Neural cell (in vitro differentiated cells): ENCODE results near the gene ZBTB7B. TPM values are rescaled to one million over a fixed set of nuclear protein-coding genes. Genes with fewer than 3 reads are reported as not detected.

Experiments
- H2AFZ ChIP-seq: fragments of 200-600, 300-800 bp; sonication (generic), shearing (Covaris generic); 2 replicates; pipeline ENCODE4 v1.6.0; 2014; ENCODE audit warnings: low read depth, mild to moderate bottlenecking, antibody characterized with exemption, low read length, moderate library complexity
- H3F3A ChIP-seq: fragments of 200-600 bp; shearing (Covaris generic); 2 replicates; pipeline ENCODE4 v1.6.1; 2016; ENCODE audit warnings: mild to moderate bottlenecking, moderate library complexity, mixed read lengths, antibody characterized with exemption, low read length; ENCODE audit not compliant: insufficient read depth, poor library complexity, severe bottlenecking
- H3K27ac ChIP-seq: fragments of 200-600, 300-800 bp; sonication (generic), shearing (Covaris generic); 2 replicates; pipeline ENCODE4 v1.5.1; 2014; ENCODE audit warnings: mild to moderate bottlenecking, low read length, moderate library complexity
- H3K27me3 ChIP-seq: fragments of 300-800, 200-600 bp; sonication (generic), shearing (Covaris generic); 2 replicates; pipeline ENCODE4 v1.6.0; 2014; ENCODE audit warnings: mild to moderate bottlenecking, low read depth, low read length, moderate library complexity; ENCODE audit not compliant: insufficient read depth
- H3K36me3 ChIP-seq: fragments of 300-800, 200-600 bp; sonication (generic), shearing (Covaris generic); 2 replicates; pipeline ENCODE4 v1.5.1; 2014; ENCODE audit warnings: mild to moderate bottlenecking, antibody characterized with exemption, low read length, moderate library complexity; ENCODE audit not compliant: insufficient read depth
- H3K4me2 ChIP-seq: fragments of 300-800, 200-600 bp; sonication (generic), shearing (Covaris generic); 2 replicates; pipeline ENCODE4 v1.6.0; 2014; ENCODE audit warnings: mild to moderate bottlenecking, low read length
- H3K4me3 ChIP-seq: fragments of 300-800, 200-600 bp; sonication (generic), shearing (Covaris generic); 2 replicates; pipeline ENCODE4 v1.5.1; 2014; ENCODE audit warnings: mild to moderate bottlenecking, low read length, moderate library complexity
- H3K79me2 ChIP-seq: fragments of 200-600 bp; shearing (Covaris generic); replicated peaks from 2 replicates; pipeline ENCODE4 v1.6.0; 2014; ENCODE audit warnings: mild to moderate bottlenecking, low read length, moderate library complexity; ENCODE audit not compliant: insufficient read depth
- H3K9ac ChIP-seq: fragments of 300-800, 200-600 bp; sonication (generic), shearing (Covaris generic); 2 replicates; pipeline ENCODE4 v1.6.1; 2016; ENCODE audit warnings: mild to moderate bottlenecking, low read length, mixed read lengths
- H3K9me2 ChIP-seq: fragments of 200-600 bp; shearing (Covaris generic); 2 replicates; pipeline ENCODE4 v1.6.1; 2016; ENCODE audit warnings: mild to moderate bottlenecking, low read length, mixed read lengths; ENCODE audit not compliant: insufficient read depth
- H3K9me3 ChIP-seq: fragments of 200-600, 300-800 bp; sonication (generic), shearing (Covaris generic); 2 replicates; pipeline ENCODE4 v1.6.1; 2016; ENCODE audit warnings: mild to moderate bottlenecking, mixed run types, low read length, moderate library complexity, mixed read lengths
- H4K20me1 ChIP-seq: fragments of 200-600 bp; shearing (Covaris generic); 2 replicates; pipeline ENCODE4 v1.6.1; 2016; ENCODE audit warnings: mild to moderate bottlenecking, mixed run types; ENCODE audit not compliant: insufficient read depth
- CTCF ChIP-seq: fragments of 450-650 bp; IDR thresholded peaks from 2 replicates; pipeline ENCODE4 v1.5.1; 2014; ENCODE audit warnings: antibody characterized with exemption, mild to moderate bottlenecking, moderate library complexity; ENCODE audit not compliant: poor library complexity, severe bottlenecking
- EZH2 ChIP-seq: fragments of 200-600, 300-800 bp; shearing (Covaris generic), sonication (generic); IDR thresholded peaks from 2 replicates; pipeline ENCODE4 v1.6.1; 2014; ENCODE audit warnings: antibody characterized with exemption, low read length, borderline replicate concordance, mild to moderate bottlenecking; ENCODE audit not compliant: insufficient read depth, poor library complexity, severe bottlenecking
- POLR2AphosphoS5 ChIP-seq: IDR thresholded peaks from 2 replicates; pipeline ENCODE4 v1.6.1; 2012
- RAD21 ChIP-seq: fragments of 450-650 bp; conservative IDR thresholded peaks from 2 replicates; pipeline ENCODE4 v1.6.1; 2014; ENCODE audit warnings: antibody characterized with exemption, mild to moderate bottlenecking, moderate library complexity
- REST ChIP-seq: IDR thresholded peaks from 2 replicates; pipeline ENCODE4 v1.6.1; 2012; ENCODE audit warnings: borderline replicate concordance
- SMC3 ChIP-seq: fragments of 450-650 bp; conservative IDR thresholded peaks from 2 replicates; pipeline ENCODE4 v1.6.1; 2014; ENCODE audit warnings: antibody characterized with exemption, mild to moderate bottlenecking, moderate library complexity; ENCODE audit not compliant: poor library complexity
- polyA plus RNA-seq: library from polyadenylated mRNA; depleted of rRNA; stranded (reverse); fragments of >200 nt; gene quantifications from 2 replicates; pipeline ENCODE4 v1.2.3, GENCODE V29; 2014
- small RNA-seq, 3 experiments: library from RNA; depleted of rRNA; stranded (forward); fragments of <200 nt; gene quantifications; one replicate each; pipeline ENCODE3, GENCODE V24; 2012

ZBTB7B gene
- polyA plus RNA-seq, 1 donor from 2014 or later = 0.54 TPM

- H3K79me2 ChIP-seq = peaks cover 8% of the 10 kb centered on the region
- no peak overlapping the region for H3K4me2 ChIP-seq
- no peaks in the 10 kb centered on the region for H3K9me2 ChIP-seq
- H3F3A ChIP-seq = no peaks in the 10 kb centered on the region
- H3K9ac ChIP-seq = no peak overlapping the region
- H4K20me1 ChIP-seq = no peaks in the 10 kb centered on the region
- no peaks in the 10 kb centered on the region for H3K36me3 ChIP-seq
- no peaks in the 10 kb centered on the region for H3K27me3 ChIP-seq
- no peak overlapping the region for H3K27ac ChIP-seq
- no peak overlapping the region for H2AFZ ChIP-seq
- TF ChIP-seq SMC3 (no peak), POLR2AphosphoS5 (no peak), REST (no peak)
- H3K4me3 ChIP-seq = no peak overlapping the region
- no peaks in the 10 kb centered on the region for H3K9me3 ChIP-seq
Measured at GRCh38 chr1:155064832-155065429, 62.3 kb downstream of the ZBTB7B start.

- Histone ChIP-seq H3F3A (no peaks in the 10 kb centered on the region), H4K20me1 (no peaks in the 10 kb centered on the region), H3K79me2 (peaks cover 8% of the 10 kb centered on the region), H3K9ac (no peak overlapping the region), H3K9me3 (no peaks in the 10 kb centered on the region), H3K9me2 (no peaks in the 10 kb centered on the region), H3K4me2 (no peak overlapping the region), H3K27me3 (no peaks in the 10 kb centered on the region), H2AFZ (no peak overlapping the region), H3K27ac (no peak overlapping the region), H3K36me3 (no peaks in the 10 kb centered on the region), H3K4me3 (no peak overlapping the region)
- TF ChIP-seq REST (no peak), EZH2 (no peak), CTCF (no peak), RAD21 (no peak)
Measured at GRCh38 chr1:155066777-155067176, 64.2 kb downstream of the ZBTB7B start.

Small RNA genes lying within 50 kb of the gene (small RNA-seq; reads per million reads assigned to genes)
- 0 reads per million in 3 experiments for gene MIR4258

Other genes starting within 250 kb of the ZBTB7B start
- 2.2 and 2.4 TPM in 2 replicates for gene KCNN3, start 132.5 kb upstream of the ZBTB7B start, polyA plus RNA-seq
- gene PMVK, start 66.1 kb upstream of the ZBTB7B start, polyA plus RNA-seq = 16.1 and 21.1 TPM in 2 replicates
- 5.4 and 6.5 TPM in 2 replicates for gene PBXIP1, start 46.7 kb upstream of the ZBTB7B start, polyA plus RNA-seq
- gene PYGO2, start 41.0 kb upstream of the ZBTB7B start, polyA plus RNA-seq = 13.4 and 16.6 TPM in 2 replicates
- 4.7 and 9.5 TPM in 2 replicates for gene SHC1, start 32.1 kb upstream of the ZBTB7B start, polyA plus RNA-seq
- gene CKS1B, start 28.1 kb upstream of the ZBTB7B start, polyA plus RNA-seq = 22.4 and 29.0 TPM in 2 replicates
- gene FLAD1, start 19.5 kb upstream of the ZBTB7B start, polyA plus RNA-seq = 68.6 and 79.5 TPM in 2 replicates
- 3.9 TPM in 1 of 2 replicates, not detected in the other for gene LENEP, start 9.2 kb upstream of the ZBTB7B start, polyA plus RNA-seq
- gene DCST2, start 31.0 kb downstream of the ZBTB7B start, polyA plus RNA-seq = 0.76 and 1.8 TPM in 2 replicates
- not detected in 2 replicates for gene DCST1, start 31.0 kb downstream of the ZBTB7B start, polyA plus RNA-seq
- gene ADAM15, start 48.5 kb downstream of the ZBTB7B start, polyA plus RNA-seq = 24.8 and 27.6 TPM in 2 replicates
- gene EFNA4, start 60.9 kb downstream of the ZBTB7B start, polyA plus RNA-seq = 0.64 and 1.2 TPM in 2 replicates
- gene EFNA3, start 76.0 kb downstream of the ZBTB7B start, polyA plus RNA-seq = 12.2 and 16.9 TPM in 2 replicates
- 0.50 TPM in 1 of 2 replicates, not detected in the other for gene EFNA1, start 125.1 kb downstream of the ZBTB7B start, polyA plus RNA-seq
- gene SLC50A1, start 133.1 kb downstream of the ZBTB7B start, polyA plus RNA-seq = 12.6 and 15.9 TPM in 2 replicates
- gene DPM3, start 137.7 kb downstream of the ZBTB7B start, polyA plus RNA-seq = 150 TPM in 2 replicates
- 175 and 187 TPM in 2 replicates for gene KRTCAP2, start 170.5 kb downstream of the ZBTB7B start, polyA plus RNA-seq
- gene TRIM46, start 171.0 kb downstream of the ZBTB7B start, polyA plus RNA-seq = 31.5 and 49.0 TPM in 2 replicates
- 99.6 and 126 TPM in 2 replicates for gene THBS3, start 205.1 kb downstream of the ZBTB7B start, polyA plus RNA-seq
- gene MTX1, start 205.9 kb downstream of the ZBTB7B start, polyA plus RNA-seq = 48.0 and 55.0 TPM in 2 replicates